Measurements from ENCODE around the gene SNED1.

SNED1 gene

GRCh38 chr2:241136661-241137260 lies 138.3 kb downstream of the SNED1 start:
- H3K27ac ChIP-seq = no peak overlapping the region
- no peak for TF ChIP-seq CTCF (conservative IDR thresholded peaks at IDR 0.05)

GRCh38 chr2:241137276-241138190 lies 139.1 kb downstream of the SNED1 start:
- H3K27ac ChIP-seq = no peak overlapping the region
- TF ChIP-seq CTCF (conservative IDR thresholded peaks at IDR 0.05) = no peak

- no peak overlapping the region for H3K27ac ChIP-seq
- no peak for TF ChIP-seq CTCF (conservative IDR thresholded peaks at IDR 0.05)
These were observed 140.1 kb downstream of the SNED1 start for GRCh38 chr2:241138471-241138870.

GRCh38 chr2:241139531-241140444 lies 141.4 kb downstream of the SNED1 start:
- no peak for TF ChIP-seq CTCF (conservative IDR thresholded peaks at IDR 0.05)
- H3K27ac ChIP-seq = no peak overlapping the region

- no peak overlapping the region for H3K27ac ChIP-seq
These were observed 142.0 kb downstream of the SNED1 start for GRCh38 chr2:241140445-241140840.

GRCh38 chr2:241141214-241141770 lies 142.9 kb downstream of the SNED1 start:
- TF ChIP-seq CTCF (conservative IDR thresholded peaks at IDR 0.05) = no peak
- no peak overlapping the region for H3K27ac ChIP-seq

More at GRCh38 chr2:241140445-241140840, 142.0 kb downstream of the SNED1 start:
- TF ChIP-seq CTCF (conservative IDR thresholded peaks at IDR 0.05) = no peak
